ENCODE measurements around the gene MX1. TPM values are rescaled to one million over a fixed set of nuclear protein-coding genes. Genes with fewer than 3 reads are reported as not detected.
A peak's percentile ranks its signal among the peaks of the same experiment; 100 is the strongest.

Gene MX1
- polyA plus RNA-seq, 3 donors: 42.7 to 73.3 (median 60.5) TPM

DNA sequence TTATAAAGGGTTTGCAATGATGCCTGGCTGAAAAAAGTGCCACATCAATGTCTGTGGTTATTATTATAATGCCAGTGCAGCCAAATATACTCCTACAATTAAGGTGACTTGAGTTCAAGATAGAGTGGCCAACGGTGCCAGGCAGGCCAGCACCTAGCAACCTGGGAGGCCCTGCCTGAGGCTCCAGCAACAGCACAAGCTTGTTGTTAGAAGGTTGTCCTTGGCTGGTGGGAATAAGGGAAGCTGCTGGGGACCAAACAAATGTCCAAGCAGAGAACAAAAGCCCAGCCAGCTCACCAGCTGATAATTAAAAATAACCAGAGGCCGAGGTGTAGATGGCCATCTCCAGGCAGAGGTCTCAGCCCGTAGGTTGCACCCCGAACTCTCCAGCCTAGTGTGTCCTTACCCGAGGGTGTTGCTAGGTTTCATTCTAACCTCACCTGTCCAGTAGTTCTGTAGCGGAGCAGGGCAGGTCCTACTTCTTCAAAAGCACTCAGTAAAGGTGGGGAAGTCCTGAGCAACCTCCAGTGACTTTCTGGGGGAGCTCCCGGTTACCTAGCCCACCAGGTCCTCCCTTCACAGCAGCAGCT, 80.1 kb downstream of the MX1 start:
- peaks cover 26 to 55% of the 10 kb centered on the region in 2 donors for H3K27me3 ChIP-seq (ENCODE audit: control insufficient read depth in 2 of 2, insufficient read depth in 2 of 2, low read length in 2 of 2)
- H3K27ac Mint-ChIP-seq: no peak overlapping the region
- TF ChIP-seq CTCF (IDR thresholded peaks at IDR 0.05): no peak
- H3K9ac ChIP-seq (ENCODE audit: insufficient read depth, low read length, poor library complexity, severe bottlenecking): no peak overlapping the region
- peaks cover 0 to 6% (median 0%) of the 10 kb centered on the region in 7 donors for H3K9me3 Mint-ChIP-seq
- peaks cover 45 to 70% (median 53%) of the 10 kb centered on the region in 3 donors for H3K27me3 Mint-ChIP-seq (ENCODE audit: low read depth in 3 of 3)
- H3K36me3 Mint-ChIP-seq: no peaks in the 10 kb centered on the region
- no peaks in the 10 kb centered on the region for H3K36me3 ChIP-seq (replicated peaks in 1 of 2; ENCODE audit: control insufficient read depth in 1 of 2, insufficient read depth in 2 of 2, low read length in 2 of 2)
- 61% methylated on average over 3 of the region's 7 CpGs for whole genome bisulfite sequencing (ENCODE audit: insufficient coverage)
- no peaks in the 10 kb centered on the region for H3K79me2 ChIP-seq (ENCODE audit: insufficient read depth, low read length)
- H3K27ac ChIP-seq (ENCODE audit: low read depth in 1 of 2, low read length in 2 of 2): no peak overlapping the region
- H3K9me3 ChIP-seq (replicated peaks in 1 of 2; ENCODE audit: control insufficient read depth in 1 of 2, insufficient read depth in 1 of 2, low read length in 2 of 2): peaks cover 0 to 7% of the 10 kb centered on the region in 2 donors
- no peak for DNase-seq
- H3K4me2 ChIP-seq (replicated peaks; ENCODE audit: extremely low read depth, low read length, poor library complexity, severe bottlenecking): no peak overlapping the region
- H3K4me1 Mint-ChIP-seq: no peaks in the 10 kb centered on the region
- no peak overlapping the region for H3K4me3 ChIP-seq (replicated peaks in 1 of 3; ENCODE audit: low read depth in 2 of 3, low read length in 3 of 3)
- intact Hi-C loops (cut with micrococcal nuclease): no loop called here
- no peaks in the 10 kb centered on the region for H3K4me1 ChIP-seq (ENCODE audit: control insufficient read depth in 1 of 2, insufficient read depth in 2 of 2, low read length in 2 of 2)
- H4K20me1 ChIP-seq (ENCODE audit: insufficient read depth, low read length): no peaks in the 10 kb centered on the region
- peak overlapping the region in 1 of 2 donors; percentile 80 for H3K4me3 Mint-ChIP-seq
- no peak overlapping the region for H2AFZ ChIP-seq (ENCODE audit: insufficient read depth, low read depth, low read length, poor library complexity, severe bottlenecking)

DNA sequence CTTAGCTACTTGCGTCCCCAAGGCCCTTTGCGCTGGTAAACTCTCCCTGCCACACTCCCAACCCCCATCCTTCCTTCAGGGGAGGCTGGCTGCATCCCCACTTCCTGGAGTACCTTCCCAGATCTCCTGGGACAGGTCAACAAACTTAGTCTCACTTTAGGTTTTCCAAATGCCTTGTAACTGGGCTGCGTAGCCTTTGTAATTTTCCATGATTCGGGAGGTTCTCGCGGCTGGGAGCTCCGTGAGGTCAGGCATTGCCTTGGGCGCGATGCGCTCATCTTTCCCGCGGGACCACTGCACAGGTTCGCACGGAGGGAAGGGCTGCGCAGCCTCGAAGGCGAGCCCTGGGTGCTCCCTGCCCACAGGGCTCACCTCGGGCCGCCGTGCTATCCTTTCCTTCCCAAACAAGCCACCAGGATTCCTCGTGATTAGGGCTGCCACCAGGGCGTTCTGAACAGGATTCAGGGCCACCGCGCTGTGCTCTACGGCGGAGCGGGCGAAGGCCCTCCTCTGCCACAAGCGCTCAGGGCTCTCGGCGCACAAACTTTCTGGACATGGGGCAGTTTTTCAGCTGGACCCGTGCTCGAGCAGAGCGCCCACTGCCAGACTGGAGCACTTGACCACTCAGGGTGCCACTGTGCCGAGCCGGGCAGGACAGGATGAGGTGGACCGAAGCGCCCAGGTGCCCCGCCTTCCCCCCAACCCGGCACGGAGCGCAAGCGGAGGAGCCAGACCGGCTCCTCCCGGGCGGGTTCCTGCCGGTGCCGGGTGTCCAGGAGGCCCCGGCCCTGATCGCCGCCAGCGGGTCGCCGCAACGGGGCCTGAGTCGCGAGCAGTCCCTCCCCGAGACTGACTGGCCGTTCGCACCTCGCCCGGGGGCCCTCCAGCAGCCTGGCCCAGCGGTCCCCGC, 80.8 kb downstream of the MX1 start:
- DNase-seq: no peak
- Histone ChIP-seq H3K9me3 (replicated peaks in 1 of 2; ENCODE audit: control insufficient read depth in 1 of 2, insufficient read depth in 1 of 2, low read length in 2 of 2) (peaks cover 0 to 7% of the 10 kb centered on the region in 2 donors), H2AFZ (ENCODE audit: insufficient read depth, low read depth, low read length, poor library complexity, severe bottlenecking) (no peak overlapping the region), H3K36me3 (replicated peaks in 1 of 2; ENCODE audit: control insufficient read depth in 1 of 2, insufficient read depth in 2 of 2, low read length in 2 of 2) (no peaks in the 10 kb centered on the region), H3K4me2 (replicated peaks; ENCODE audit: extremely low read depth, low read length, poor library complexity, severe bottlenecking) (no peak overlapping the region), H3K9ac (ENCODE audit: insufficient read depth, low read length, poor library complexity, severe bottlenecking) (no peak overlapping the region), H3K4me1 (ENCODE audit: control insufficient read depth in 1 of 2, insufficient read depth in 2 of 2, low read length in 2 of 2) (no peaks in the 10 kb centered on the region), H4K20me1 (ENCODE audit: insufficient read depth, low read length) (no peaks in the 10 kb centered on the region), H3K27ac (ENCODE audit: low read depth in 1 of 2, low read length in 2 of 2) (no peak overlapping the region), H3K4me3 (replicated peaks in 1 of 3; ENCODE audit: low read depth in 2 of 3, low read length in 3 of 3) (no peak overlapping the region), H3K27me3 (ENCODE audit: control insufficient read depth in 2 of 2, insufficient read depth in 2 of 2, low read length in 2 of 2) (peaks cover 26 to 59% of the 10 kb centered on the region in 2 donors), H3K79me2 (ENCODE audit: insufficient read depth, low read length) (no peaks in the 10 kb centered on the region)
- H3K27ac Mint-ChIP-seq: no peak overlapping the region
- peaks cover 0 to 6% (median 0%) of the 10 kb centered on the region in 7 donors for H3K9me3 Mint-ChIP-seq
- H3K4me3 Mint-ChIP-seq: peak overlapping the region in 1 of 2 donors; percentile 80
- peaks cover 44 to 73% (median 56%) of the 10 kb centered on the region in 3 donors for H3K27me3 Mint-ChIP-seq (ENCODE audit: low read depth in 3 of 3)
- 6% methylated on average over 64 of the region's 64 CpGs for WGBS (ENCODE audit: insufficient coverage)
- no peaks in the 10 kb centered on the region for H3K4me1 Mint-ChIP-seq
- intact Hi-C loops (cut with micrococcal nuclease): no loop called here
- no peaks in the 10 kb centered on the region for H3K36me3 Mint-ChIP-seq
- TF ChIP-seq CTCF (IDR thresholded peaks at IDR 0.05): no peak
